HFF-Myc (cell line): Measurements from ENCODE around the gene DSEL.

ENCODE experiments used
- DNase-seq: peaks from one replicate; pipeline ENCODE4 v3.0.0-alpha.2; 2011; ENCODE audit warnings: low read depth; ENCODE audit errors: extremely low read depth
- H3K4me3 ChIP-seq: replicated peaks from 2 replicates; pipeline ENCODE4 v1.5.1; 2011; ENCODE audit warnings: low read depth, mild to moderate bottlenecking, control low read depth, low read length
- TF ChIP-seq, protein P1 (sequence below): IDR thresholded peaks from 2 replicates; pipeline ENCODE4 v1.5.1; 2012; ENCODE audit warnings: mild to moderate bottlenecking, low read depth, low read length, control low read depth; ENCODE audit errors: missing control alignments

Gene DSEL

GRCh38 chr18:67468038-67468437 is 48.5 kb downstream of the DSEL start:
- TF ChIP-seq, protein P1, sequence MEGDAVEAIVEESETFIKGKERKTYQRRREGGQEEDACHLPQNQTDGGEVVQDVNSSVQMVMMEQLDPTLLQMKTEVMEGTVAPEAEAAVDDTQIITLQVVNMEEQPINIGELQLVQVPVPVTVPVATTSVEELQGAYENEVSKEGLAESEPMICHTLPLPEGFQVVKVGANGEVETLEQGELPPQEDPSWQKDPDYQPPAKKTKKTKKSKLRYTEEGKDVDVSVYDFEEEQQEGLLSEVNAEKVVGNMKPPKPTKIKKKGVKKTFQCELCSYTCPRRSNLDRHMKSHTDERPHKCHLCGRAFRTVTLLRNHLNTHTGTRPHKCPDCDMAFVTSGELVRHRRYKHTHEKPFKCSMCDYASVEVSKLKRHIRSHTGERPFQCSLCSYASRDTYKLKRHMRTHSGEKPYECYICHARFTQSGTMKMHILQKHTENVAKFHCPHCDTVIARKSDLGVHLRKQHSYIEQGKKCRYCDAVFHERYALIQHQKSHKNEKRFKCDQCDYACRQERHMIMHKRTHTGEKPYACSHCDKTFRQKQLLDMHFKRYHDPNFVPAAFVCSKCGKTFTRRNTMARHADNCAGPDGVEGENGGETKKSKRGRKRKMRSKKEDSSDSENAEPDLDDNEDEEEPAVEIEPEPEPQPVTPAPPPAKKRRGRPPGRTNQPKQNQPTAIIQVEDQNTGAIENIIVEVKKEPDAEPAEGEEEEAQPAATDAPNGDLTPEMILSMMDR = no peak
- DNase-seq = no peak
- no peak overlapping the region for H3K4me3 ChIP-seq

DNA sequence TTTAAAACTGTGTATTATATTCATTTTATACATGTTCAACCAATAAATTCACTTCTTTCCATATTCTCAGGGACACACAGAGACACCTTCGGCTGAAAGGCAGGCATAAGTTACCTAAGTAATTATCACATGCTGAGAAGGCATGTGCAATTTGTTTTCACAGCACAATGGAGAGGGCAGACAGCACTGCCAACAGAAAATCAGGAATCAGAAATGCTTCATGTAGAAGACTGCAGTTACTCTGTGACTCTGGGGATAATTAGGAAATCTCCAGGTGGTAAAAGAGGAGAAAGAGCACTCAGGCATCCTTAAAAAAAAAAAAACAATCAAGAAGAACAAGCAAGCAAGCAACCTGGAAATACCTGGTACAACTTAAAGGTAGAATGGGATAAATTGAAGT is 49.3 kb downstream of the DSEL start:
- TF ChIP-seq, protein P1 = no peak
- H3K4me3 ChIP-seq = no peak overlapping the region
- no peak for DNase-seq

- no peak for DNase-seq
- H3K4me3 ChIP-seq = no peak overlapping the region
- TF ChIP-seq, protein P1 = no peak
These were observed 52.0 kb downstream of the DSEL start for GRCh38 chr18:67464499-67464898.

DNA sequence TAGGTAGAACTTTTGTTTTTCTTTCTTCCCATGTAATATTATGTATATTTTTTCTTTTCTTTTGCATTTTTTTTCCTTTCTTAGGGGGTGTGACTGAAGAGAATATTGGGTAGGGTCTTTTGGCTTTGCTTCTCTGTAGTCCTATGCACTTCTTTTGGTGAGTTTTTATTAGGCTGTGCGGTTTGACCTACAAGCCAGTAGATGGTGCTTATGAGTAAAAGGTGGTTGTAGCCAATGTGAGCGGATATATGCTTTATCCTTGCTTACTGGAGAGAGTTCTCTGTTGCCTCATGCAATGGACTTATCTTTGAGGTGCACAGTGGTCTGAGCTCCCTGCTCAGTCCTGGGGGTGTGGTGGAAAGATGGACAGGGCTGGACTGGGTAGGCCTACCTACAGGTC is 52.7 kb downstream of the DSEL start:
- no peak overlapping the region for H3K4me3 ChIP-seq
- no peak for DNase-seq
- TF ChIP-seq, protein P1 = peak; percentile 23

GRCh38 chr18:67456711-67457110 is 59.8 kb downstream of the DSEL start:
- TF ChIP-seq, protein P1 = no peak
- H3K4me3 ChIP-seq = no peak overlapping the region
- no peak for DNase-seq
